SU-DHL-6 (cell line): ENCODE measurements around the gene NABP1.

Experiments
- EZH2phosphoT487 ChIP-seq: fragments of 200-600 bp; sonication (generic), shearing (Covaris generic); conservative IDR thresholded peaks from 2 replicates; pipeline ENCODE4 v1.6.1; 2018; ENCODE audit warnings: mild to moderate bottlenecking, antibody characterized with exemption, low read length, moderate library complexity, mixed read lengths
- TF ChIP-seq, protein P1 (sequence below): fragments of 200-600 bp; sonication (generic); IDR thresholded peaks from one replicate; pipeline ENCODE4 v1.5.1; 2017; ENCODE audit warnings: antibody characterized with exemption, mild to moderate bottlenecking, low read length, moderate library complexity; ENCODE audit not compliant: insufficient read depth, poor library complexity, severe bottlenecking

DNA sequence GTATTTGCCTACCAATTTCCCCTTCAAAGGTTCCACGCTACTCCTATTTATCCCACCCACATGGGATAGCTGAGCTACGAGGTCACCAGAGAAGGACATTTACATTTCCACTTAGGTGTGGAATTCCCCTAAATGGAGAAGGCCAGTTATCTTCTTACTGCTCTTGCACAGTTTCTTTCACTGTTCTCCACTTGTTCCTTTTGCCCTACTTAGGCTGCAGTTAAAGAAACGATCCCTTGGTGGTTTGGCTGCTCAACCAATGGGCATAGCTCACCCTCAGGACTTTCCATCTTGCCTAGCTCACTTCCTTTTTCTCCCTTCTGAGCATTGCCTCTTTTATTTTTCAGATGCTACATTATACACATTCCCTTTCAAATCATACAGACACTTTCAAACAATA lies 11.2 kb upstream of the NABP1 start:
- TF ChIP-seq, protein P1, sequence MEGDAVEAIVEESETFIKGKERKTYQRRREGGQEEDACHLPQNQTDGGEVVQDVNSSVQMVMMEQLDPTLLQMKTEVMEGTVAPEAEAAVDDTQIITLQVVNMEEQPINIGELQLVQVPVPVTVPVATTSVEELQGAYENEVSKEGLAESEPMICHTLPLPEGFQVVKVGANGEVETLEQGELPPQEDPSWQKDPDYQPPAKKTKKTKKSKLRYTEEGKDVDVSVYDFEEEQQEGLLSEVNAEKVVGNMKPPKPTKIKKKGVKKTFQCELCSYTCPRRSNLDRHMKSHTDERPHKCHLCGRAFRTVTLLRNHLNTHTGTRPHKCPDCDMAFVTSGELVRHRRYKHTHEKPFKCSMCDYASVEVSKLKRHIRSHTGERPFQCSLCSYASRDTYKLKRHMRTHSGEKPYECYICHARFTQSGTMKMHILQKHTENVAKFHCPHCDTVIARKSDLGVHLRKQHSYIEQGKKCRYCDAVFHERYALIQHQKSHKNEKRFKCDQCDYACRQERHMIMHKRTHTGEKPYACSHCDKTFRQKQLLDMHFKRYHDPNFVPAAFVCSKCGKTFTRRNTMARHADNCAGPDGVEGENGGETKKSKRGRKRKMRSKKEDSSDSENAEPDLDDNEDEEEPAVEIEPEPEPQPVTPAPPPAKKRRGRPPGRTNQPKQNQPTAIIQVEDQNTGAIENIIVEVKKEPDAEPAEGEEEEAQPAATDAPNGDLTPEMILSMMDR: no peak
- TF ChIP-seq EZH2phosphoT487: no peak
